T follicular helper cell (primary cell): ENCODE data around the gene NEU4.
"Not testable (repeated sequence)": the region's sequence is repeated elsewhere in the genome, so short reads cannot be mapped to it uniquely, and the experiment has no call there.

Source experiments
- DNase-seq: peaks from one replicate; pipeline ENCODE4 v3.0.0-alpha.2; 2020; ENCODE audit warnings: low read depth

Gene NEU4

DNA sequence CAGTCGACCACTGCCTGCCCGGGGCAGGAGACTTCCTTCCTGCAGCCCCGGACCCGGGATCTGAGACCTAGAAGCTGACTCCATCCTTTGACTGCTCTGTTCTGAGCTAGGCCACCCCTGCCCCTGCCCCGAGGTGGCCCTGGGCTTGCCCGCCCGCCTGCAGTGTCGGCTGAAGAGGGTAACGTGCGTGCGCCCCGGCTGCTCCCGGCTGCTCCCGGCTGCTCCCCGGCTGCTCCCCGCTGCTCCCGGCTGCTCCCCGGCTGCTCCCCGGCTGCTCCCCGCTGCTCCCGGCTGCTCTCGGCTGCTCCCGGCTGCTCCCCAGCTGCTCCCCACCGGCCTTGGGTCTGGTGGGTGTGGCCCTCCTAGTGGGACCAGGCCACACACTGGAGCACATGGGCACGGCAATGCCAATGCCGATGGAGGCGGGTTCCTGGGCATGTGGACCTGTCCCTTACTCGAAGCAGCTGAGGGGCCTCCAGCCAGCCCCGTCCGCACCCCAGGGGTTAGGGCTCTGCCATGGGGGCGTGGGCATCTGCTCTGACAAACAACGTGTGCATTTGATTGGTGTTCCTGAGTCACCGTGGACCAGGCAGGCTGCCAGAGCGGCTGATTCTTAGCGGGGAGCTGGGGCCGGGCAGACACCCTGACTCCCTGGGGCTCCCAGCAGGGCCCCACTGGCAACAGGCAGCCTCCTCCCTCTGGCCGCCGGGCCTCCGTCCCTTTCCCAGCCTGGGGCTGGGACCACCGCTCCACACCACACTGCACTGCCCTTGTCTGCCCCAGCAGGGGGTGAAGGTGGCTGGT is 34.4 kb upstream of the NEU4 start:
- DNase-seq, result no peak

DNA sequence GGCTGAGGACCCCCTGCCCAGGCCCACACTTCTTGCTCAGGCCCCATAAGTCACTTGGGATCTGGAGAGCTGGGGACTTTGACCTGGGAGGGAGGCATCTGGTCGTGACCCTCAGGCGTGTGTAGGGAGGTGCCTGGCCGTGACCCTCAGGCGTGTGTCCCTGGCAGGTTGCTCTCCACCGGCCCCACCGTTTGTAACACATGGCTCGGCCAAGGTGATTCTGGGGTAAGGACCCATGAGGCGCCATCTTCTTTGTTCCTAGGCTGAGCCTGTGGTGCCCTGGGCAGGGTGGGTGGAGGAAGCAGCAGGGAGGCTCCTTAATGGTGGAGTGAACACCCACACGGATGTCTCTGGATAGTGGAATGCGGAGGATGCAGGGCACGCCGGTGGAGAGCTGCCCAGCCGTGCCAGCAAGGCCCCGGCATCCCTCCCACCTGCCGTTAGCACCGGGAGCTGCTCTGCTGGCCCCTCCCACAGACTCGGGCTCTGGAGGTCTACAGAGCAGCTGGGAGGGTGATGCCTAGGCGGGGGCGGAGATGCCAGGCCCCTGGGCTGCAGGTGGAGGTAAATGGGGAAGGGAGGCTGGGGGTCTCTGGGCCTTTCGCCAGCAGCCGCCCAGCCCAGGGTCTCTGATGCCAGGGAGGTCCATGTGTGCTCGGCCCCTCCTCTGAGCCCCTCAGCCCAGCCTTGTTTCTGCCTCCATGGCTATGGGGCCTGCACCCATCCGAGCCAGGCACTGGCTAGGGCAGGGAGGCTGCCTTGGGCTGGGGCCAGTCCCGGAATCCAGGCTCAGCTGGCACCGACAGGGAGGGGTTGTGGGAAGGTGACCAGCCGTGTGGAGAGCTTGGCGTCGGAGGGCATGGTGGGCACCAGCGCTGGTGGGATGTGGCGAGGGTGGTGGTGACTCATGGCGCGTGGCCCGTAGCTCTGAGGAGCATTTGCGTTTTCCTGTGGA is 33.5 kb upstream of the NEU4 start:
- DNase-seq, result no peak

DNA sequence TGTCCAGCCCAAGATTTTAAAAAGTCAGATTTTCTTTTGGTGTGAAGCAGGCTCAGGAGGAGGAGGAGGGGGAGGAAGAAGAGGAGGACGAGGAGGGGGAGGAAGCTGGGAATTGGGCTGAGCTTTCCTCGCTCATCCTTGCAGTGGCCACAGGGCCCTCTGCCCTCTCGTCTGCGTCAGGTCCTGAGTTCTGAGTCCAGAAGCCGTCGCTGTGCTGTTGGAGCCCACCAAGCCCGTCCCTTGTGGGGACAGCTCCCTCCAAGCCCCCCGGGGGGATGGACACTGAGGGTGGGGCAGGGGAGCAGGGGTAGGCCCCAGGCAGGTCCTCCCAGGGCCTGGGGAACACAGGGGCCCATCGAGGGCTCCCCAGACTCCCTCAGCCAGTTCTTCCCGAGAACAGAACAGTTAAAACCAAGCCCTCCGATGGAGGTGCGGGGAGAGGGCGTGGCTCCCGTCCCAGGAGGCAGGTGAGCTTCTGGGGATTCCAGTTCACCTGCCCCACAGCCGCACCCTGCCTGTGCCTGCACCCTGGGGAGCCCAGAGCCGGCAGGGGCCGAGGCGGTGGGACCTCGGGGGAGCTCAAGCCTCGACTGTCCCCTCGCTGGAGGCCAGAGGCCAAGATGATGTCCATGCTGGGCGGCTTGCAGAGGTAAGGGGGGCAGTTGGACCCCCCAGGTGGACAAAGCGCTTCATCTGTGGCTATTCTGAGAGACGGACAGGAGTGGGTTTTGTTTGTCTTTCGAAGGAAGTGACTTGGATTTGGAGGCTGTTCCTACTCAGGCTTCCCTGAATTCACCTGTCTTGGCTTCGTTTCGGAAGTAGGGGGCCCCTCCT is 32.4 kb upstream of the NEU4 start, which contains the start of gene GAL3ST2:
TSS of gene GAL3ST2 (plus strand) at position 487 of the 834 bp plus-strand sequence. CDS start at position 621, 134 bp downstream.
- DNase-seq, result no peak

DNA sequence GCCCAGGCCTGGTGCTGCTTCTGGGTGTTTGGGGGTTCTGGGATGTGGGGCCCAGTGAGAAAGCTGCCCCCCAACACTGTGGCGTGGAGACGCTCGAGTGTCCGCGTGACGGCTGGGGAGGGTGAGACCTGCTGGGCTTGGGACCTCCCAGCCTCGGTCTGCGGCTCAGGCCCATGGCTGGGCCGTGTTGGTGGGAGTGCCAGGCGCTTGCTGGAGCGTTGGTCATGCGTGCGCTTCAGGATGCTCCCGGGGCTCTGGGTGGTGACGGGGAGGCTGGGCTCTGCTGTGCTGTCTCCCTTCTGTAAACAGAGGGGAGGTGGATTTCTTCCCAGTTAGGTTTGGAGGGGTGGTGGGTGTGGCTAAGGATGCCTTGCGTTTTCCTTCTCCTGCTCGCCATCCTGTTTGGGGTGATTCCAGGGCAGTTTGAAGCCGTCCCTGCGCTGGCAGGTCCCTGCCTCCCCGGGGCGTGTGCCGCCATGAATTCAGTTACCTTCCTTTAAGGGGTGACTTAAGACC is 31.8 kb upstream of the NEU4 start:
- no peak for DNase-seq

DNA sequence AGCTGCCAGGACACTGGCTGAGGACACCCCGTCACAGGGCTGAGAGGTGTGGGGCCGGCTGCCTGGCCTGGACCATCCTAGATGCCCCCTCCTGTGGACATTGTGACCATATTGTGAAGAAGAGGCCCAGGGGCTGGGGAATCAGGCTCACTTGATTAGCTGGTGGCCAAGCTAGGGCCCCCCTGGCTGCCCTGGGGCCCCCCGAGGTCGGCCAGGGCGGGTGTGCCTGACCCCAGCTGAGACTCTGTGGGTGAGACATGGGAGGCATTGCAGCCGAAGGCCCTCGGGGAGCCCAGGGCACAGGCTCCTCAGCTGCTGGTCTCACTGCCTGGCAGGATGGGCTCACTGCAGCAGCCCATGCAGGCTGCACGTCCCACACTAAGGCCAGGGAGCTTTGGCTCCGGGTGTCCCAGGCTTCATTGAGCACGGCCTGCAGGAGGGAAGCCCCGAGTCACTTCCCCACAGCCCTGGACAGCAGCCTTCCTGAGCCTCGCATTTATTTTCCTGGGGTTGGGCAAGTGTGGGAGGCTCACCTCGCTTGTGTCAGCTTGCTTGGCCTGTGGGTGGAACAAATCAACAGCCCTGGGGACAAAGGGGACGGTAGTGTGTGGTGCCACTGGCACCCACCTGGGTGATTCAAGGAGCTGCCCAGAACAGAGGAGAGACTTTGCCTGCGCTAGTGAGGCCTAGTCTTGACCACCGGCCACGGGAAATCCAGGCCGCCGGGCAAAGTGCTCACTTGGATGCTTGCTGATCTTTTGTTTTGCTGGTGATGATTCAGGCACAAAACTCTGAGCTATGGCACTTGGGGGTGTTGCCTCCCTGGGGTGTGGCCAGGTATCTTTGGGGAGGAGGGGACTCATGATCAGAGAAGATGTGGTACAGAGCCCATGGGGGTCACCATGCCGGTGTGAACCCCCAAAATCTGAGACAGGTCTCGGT is 31.0 kb upstream of the NEU4 start:
- DNase-seq, result no peak

DNA sequence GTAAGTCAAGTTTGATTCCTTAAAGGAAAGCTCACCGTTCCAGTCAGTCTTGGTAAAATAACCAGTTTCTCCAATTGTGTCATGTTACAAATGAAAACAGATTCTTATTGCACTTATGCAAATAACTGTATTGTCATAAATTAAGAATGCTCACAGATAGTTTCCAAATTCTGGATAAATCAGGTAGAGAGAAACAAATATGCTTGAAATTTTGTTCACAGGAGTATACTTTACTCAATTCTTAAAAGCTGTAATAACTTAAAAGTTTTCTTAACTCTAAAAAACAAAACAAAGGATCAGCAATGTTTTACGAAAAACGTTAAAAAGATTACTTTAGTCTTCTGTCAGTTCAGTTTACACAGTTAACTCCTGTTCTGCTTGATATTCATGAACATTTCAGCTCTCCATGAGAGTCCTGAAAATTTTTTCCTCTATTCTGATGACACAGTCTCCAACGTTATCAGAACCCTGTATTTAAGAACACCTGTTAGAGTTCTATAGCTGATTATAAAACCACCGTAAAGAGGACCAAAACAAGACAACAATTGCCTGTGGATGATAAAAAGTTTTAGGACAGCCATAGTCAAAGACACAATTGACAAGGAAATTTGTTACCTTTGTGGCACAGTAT is 27.9 kb upstream of the NEU4 start:
- no peak for DNase-seq

DNA sequence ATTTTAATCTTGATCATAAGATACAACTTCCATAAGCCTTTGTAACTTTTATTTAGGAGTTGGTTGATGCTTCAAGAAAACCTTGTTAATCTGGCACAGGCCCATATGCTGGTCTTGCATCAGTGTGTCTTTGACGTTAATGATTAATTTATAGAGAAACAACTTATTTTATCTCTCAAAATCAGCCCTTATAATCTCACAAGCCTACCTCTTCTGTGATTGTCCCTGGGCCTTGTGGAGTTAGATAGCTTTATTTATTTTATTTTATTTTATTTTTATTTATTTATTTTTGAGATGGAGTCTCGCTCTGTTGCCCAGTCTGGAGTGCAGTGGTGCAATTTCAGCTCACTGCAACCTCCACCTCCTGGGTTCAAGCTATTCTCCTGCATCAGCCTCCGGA is 26.9 kb upstream of the NEU4 start:
- not testable (repeated sequence) for DNase-seq

DNA sequence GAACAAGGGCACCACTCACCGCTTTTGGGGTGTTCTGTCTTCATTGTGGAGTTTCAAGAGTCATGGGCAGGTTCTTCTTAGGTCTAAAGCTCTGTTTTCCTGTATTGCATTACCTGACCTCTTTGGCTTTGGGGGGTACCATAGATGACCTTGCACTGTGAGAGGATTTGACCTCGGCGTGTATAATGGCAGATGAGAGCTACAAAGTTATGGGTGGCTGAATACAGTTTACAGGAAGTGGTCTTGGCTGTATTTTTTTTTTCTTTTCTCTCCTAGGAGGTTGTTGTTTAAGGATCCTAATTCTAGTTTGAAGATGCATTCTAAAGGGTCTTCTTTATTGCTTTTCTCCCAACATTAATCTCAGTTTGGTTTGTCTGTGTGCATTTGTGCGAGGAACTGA is 20.9 kb upstream of the NEU4 start:
- no peak for DNase-seq

DNA sequence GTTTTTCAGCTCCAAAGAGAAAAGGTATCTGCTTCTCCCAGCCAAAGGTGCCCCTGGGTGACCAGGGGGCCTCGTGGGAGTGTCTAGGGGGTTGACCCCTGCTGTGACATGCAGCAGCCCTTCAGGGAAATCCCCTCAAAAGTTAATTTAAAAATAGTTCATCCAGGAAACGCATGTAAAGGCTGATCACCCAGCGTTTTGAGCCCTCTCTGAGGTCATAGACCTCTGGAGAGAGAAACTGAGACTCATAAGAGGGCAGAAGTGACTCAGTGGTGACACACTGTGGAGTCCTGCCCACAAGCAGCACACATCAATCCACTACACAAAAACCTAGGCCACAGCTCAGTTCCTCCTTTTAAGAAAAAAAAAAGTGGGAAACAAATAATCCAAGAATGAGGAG is 20.4 kb upstream of the NEU4 start:
- DNase-seq, result no peak

DNA sequence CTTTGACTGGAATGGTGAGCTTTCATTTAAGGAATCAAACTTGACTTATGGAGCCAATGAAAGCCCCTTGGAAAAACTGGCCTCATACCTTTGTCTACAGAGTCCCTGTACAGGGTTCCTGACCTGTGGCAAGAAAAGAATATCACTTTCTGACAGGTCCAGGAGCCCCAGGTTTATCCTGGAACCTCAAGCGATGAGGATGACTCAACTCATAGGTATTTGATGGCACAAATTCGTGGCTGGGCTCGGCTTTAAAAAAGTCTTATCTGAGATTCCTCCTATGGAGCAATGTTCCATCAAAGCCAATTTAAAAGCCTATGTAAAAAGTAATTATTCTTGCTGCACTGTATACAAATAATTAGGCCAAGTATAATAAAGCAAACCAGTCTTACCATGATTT is 17.6 kb upstream of the NEU4 start:
- not testable (repeated sequence) for DNase-seq

DNA sequence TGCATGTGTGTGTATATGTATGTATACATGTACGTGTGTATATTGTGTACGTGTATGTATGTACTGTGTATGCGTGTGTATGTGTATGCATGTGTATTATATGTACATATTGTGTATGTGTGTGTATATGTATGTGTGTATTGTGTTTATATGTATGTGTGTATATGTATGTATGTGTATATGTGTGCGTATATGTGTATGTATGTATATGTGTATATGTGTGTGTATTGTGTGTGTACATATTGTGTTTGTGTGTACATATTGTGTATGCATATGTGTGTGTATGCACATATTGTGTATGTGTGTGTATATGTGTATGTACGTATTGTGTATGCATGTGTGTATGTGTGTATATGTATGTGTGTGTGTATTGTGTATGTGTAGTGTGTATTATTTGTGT is 15.6 kb upstream of the NEU4 start:
- DNase-seq, result no peak

DNA sequence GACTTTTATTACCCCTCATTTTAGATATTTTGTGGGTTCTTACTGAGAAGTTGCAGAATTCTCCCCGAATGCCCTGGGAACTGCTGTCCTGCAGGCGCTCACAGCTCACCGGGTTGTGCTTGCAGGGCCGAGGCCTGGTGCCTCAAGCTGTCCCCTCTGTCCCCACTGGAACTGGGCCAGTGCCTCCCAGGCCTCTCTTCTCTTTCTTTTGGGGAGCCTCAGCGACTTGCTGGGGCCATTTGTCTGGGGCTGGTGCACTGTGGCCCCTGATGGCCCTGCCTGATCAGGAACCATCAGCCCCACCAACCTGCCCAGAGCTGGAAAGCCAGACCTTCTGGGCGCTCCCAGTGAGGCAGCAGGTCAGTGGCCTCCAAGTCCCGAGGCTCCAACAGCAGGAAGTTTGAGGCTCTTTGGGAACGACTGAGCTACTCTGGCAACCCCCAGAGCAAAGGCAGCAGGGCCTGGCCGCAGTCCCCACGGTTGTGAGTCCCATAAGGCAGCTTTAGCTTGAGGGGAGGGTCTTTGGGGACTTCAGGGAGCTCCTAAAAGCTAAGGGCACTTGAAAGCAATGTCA is 14.7 kb upstream of the NEU4 start:
- DNase-seq, result no peak

DNA sequence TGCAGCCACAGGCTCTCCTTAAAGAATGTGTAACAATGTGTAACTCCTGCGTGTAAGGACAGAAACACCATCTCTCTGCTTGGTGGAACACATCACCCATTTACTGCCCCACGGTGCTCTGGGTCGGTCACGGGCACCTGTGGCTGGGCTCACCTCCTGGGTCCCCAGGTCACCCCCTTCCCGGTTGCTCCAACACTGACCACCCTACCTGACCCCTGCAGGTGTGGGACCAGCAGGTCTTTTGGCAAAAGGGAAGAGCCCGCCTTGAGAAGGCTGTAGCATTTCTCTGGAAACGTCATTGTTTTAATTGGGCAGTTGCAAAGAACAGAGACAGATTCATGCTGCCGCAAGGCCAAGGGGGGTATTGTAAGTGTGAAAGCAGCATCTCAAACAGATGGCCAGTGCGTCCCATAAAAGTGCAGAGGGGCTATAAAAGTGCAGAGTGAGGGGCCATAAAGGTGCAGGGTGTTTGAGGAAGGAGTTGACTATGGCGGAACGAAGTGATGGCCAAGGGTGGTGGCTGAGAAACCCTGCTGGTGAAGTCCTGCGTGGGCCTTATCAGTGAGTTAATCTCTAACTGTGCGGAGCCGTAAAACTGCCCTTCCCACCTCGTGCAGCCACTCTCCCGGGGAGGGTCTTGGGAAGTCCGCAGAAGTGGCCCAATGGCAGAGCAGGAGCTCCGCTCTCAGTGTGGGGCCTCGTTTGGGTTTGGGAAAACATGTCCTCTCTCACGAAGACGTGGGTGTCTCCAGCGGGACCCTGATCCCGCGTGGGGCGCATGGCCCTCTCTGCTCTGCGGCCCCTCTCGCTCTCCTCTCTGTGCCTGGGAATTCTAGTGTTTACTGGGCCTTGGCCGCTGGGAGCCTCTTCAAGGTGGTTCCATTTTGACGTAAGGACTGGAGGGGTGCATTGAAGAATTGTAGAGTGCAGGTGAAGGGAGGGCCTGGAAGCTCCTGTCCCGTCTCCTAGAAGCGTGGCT is 13.7 kb upstream of the NEU4 start:
- DNase-seq, result no peak

DNA sequence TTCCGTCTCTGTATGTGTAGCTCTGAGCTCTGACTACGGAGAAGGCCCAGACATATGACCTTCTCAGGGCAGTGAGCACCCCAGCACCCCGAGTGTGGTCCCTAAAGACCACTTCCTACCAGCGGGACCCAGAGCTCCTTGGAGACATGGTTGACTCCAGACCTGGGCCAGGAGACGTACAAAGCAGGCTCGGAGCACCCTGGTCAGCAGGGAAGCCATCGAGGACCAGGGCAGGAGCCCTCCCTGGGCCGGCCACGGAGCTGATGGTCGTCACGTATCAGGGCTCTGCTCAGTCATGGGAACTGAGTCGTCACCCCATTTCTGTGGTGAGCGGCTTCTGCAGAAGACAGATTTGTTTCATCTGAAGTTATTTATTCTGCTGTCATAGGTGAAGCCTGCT is 12.8 kb upstream of the NEU4 start:
- no peak for DNase-seq

DNA sequence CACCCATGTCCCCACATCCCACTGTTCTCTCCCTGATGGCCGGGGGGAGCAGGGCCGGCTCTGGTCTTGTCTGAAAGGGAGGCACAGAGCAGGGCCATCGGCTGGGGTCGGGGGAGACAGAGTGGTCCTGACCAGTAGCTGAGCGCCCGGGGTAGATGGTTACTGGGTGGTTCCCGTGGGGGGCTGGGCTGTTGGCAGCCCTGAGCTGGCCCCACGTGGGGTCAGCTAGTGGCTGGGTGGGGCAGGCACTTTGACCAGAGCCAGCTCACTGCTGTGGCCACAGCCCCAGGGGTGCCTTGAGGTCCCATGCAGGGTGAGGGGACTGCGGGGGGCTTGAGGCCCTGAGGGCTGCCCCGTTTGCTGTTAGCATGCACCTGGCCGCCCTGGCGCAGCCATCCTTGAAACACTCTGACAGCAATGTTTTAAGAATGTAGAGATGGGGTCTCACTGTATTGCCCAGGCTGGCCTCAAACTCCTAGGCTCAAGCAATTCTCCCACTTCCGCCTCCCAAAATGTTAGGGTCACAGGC is 12.3 kb upstream of the NEU4 start:
- no peak for DNase-seq

DNA sequence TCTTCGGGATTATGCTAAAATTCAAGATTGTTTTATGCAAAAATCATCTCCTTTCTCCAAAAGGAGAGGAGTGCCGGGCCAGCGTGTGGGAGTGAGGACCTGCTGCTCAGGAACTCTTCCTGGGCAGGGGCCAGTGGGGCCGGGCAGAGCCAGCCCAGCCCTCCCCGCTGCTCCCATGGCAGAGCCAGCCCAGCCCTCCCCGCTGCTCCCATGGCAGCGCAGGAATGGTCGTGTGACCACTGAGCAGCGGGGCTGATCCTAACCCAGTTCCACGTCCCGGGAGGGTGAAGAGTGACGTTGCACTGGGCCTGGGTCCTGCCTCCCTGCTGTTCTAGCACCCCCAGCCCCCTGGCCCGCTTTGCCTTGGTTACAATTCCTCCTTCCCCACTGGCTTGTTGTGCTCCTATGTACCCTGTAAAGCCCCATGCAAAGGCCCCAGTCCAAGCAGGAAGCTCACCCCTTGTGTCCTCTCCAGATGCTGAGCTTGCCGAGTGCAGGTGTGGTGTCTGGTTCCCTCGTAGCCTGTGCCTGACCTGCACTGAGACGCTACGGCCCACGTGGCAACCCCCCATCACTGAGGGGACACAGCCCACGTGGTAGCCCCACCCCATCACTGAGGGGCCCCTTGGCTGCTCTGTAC is 11.4 kb upstream of the NEU4 start:
- DNase-seq, result no peak

DNA sequence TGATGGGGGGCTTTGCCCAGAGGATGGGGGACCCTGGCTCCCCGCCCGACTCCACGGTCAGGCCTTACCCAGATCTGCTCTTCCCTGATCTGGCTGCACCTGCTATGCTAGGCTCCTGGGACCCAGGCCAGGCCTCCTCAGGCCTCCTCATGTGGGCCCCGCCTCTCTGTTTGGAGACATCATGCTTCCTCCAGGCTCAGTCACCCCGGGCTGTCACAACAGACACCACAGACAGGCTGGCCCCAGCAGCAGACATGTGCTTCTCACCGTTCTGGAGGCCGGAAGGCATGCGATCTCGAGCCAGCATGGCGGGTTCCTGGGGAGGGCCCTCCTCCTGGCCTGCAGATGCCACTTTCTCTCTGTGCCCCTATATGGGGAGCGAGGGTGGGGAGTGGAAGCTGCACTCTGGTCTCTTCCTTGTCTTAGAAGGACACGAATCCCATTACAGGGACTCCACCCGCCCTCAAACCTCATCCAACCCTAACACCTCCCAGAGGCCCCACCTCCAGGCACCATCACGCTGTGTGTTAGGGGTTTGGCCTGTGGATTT is 10.8 kb upstream of the NEU4 start:
- DNase-seq, result no peak
